Activated CD8-positive, alpha-beta memory T cell treated with anti-CD3 and anti-CD28 coated beads for 36 hours (primary cell): ENCODE measurements around the gene GZMB. TPM values are rescaled to one million over a fixed set of nuclear protein-coding genes. Genes with fewer than 3 reads are reported as not detected.
"Not testable (repeated sequence)": the region's sequence is repeated elsewhere in the genome, so short reads cannot be mapped to it uniquely, and the experiment has no call there.

Experiments
- CTCF ChIA-PET: fragments of 350-600 bp; sonication (Branson Sonifier 250); formaldehyde crosslinking; loops from one replicate; lab custom pipeline; 2021; ENCODE audit warnings: antibody characterized with exemption; lab: Charles Lee
- POLR2A ChIA-PET: fragments of 350-600 bp; sonication (Branson Sonifier 250); formaldehyde crosslinking; loops from one replicate; lab custom pipeline; 2021; ENCODE audit warnings: antibody characterized with exemption; lab: Charles Lee
- total RNA-seq, 2 experiments: library from RNA; stranded (reverse); gene quantifications; one replicate each; pipeline ENCODE4 v1.2.3, GENCODE V29; 2021

GZMB gene
- total RNA-seq: 1,000 to 10,000 TPM; 6,616 to 6,714 TPM

GRCh38 chr14:24634158-24634557 lies at the start of gene GZMB:
GZMB (minus strand) TSS chr14:24634190; CDS start chr14:24634160, 30 bp downstream.
- POLR2A ChIA-PET: interaction anchor here (0.8 to 3.6 kb wide), 14 partner anchors 22 to 59 kb away, joined by 3 to 46 read pairs (median 4); no protein-coding TSS in a partner anchor
- CTCF ChIA-PET: interaction anchor here (0.8 to 3.5 kb wide), 11 partner anchors 25 to 77 kb away, joined by 3 to 35 read pairs (median 6); partner anchors contain the start of gene GZMH

- CTCF ChIA-PET: interaction anchor here (0.9 to 2.6 kb wide), 5 partner anchors 9 to 250 kb away, joined by 3 to 13 read pairs (median 5); partner anchors contain the start of gene GZMB
- POLR2A ChIA-PET: interaction anchor here (0.7 kb wide), 1 partner anchor 47 kb away, joined by 3 read pairs; the partner anchor contains the start of gene GZMB
Observed at GRCh38 chr14:24681056-24681455, 47.1 kb upstream of the GZMB start.

GRCh38 chr14:24680516-24680915 lies 46.5 kb upstream of the GZMB start:
- ChIA-PET POLR2A (interaction anchor here (0.6 kb wide), 1 partner anchor 249 kb away, joined by 3 read pairs; no protein-coding TSS in a partner anchor), CTCF (interaction anchor here (0.9 to 2.6 kb wide), 5 partner anchors 9 to 249 kb away, joined by 3 to 13 read pairs (median 5); partner anchors contain the start of genes GZMB and GZMH)

- ChIA-PET CTCF (interaction anchor here (0.6 to 2.6 kb wide), 9 partner anchors 10 to 70 kb away, joined by 3 to 13 read pairs (median 4); partner anchors contain the start of genes GZMB and GZMH), POLR2A (interaction anchor here (1.5 kb wide), 1 partner anchor 45 kb away, joined by 4 read pairs; the partner anchor contains the start of gene GZMB)
Observed at GRCh38 chr14:24679248-24679961, 45.4 kb upstream of the GZMB start.

GRCh38 chr14:24678801-24679247 lies 44.8 kb upstream of the GZMB start:
- POLR2A ChIA-PET: interaction anchor here (1.5 kb wide), 1 partner anchor 45 kb away, joined by 4 read pairs; the partner anchor contains the start of gene GZMB
- CTCF ChIA-PET: interaction anchor here (0.9 to 2.2 kb wide), 5 partner anchors 17 to 64 kb away, joined by 3 to 12 read pairs (median 4); partner anchors contain the start of gene GZMB

GRCh38 chr14:24677956-24678355 lies 44.0 kb upstream of the GZMB start:
- ChIA-PET CTCF (interaction anchor here (2.2 kb wide), 1 partner anchor 44 kb away, joined by 12 read pairs; the partner anchor contains the start of gene GZMB), POLR2A (interaction anchor here (1.5 kb wide), 1 partner anchor 44 kb away, joined by 4 read pairs; the partner anchor contains the start of gene GZMB)

- ChIA-PET POLR2A (interaction anchor here (0.6 to 3.1 kb wide), 11 partner anchors 9 to 244 kb away, joined by 3 to 46 read pairs (median 6); partner anchors contain the start of genes CBLN3, GZMB, GZMH and KHNYN), CTCF (interaction anchor here (0.9 to 3.1 kb wide), 11 partner anchors 8 to 193 kb away, joined by 3 to 35 read pairs (median 5); partner anchors contain the start of gene GZMB)
Observed at GRCh38 chr14:24674204-24674970, 40.4 kb upstream of the GZMB start.

- CTCF ChIA-PET: interaction anchor here (0.8 to 3.1 kb wide), 13 partner anchors 8 to 193 kb away, joined by 3 to 35 read pairs (median 5); partner anchors contain the start of genes GZMB and GZMH
- POLR2A ChIA-PET: interaction anchor here (0.6 to 3.1 kb wide), 12 partner anchors 8 to 393 kb away, joined by 3 to 46 read pairs (median 6); partner anchors contain the start of genes CBLN3, GZMB, GZMH and KHNYN
Observed at GRCh38 chr14:24673534-24674203, 39.7 kb upstream of the GZMB start.

GRCh38 chr14:24673059-24673458 lies 39.1 kb upstream of the GZMB start:
- ChIA-PET POLR2A (interaction anchor here (0.6 to 3.1 kb wide), 6 partner anchors 20 to 392 kb away, joined by 4 to 46 read pairs (median 13); partner anchors contain the start of genes GZMB and SDR39U1), CTCF (interaction anchor here (0.8 to 3.1 kb wide), 9 partner anchors 11 to 68 kb away, joined by 3 to 35 read pairs (median 5); partner anchors contain the start of genes GZMB and GZMH)

- POLR2A ChIA-PET: no interaction called here
- CTCF ChIA-PET: interaction anchor here (3.9 kb wide), 1 partner anchor 37 kb away, joined by 16 read pairs; the partner anchor contains the start of gene GZMB
Observed at GRCh38 chr14:24670594-24670993, 36.6 kb upstream of the GZMB start.

- POLR2A ChIA-PET: interaction anchor here (0.8 kb wide), 1 partner anchor 36 kb away, joined by 3 read pairs; the partner anchor contains the start of gene GZMB
- CTCF ChIA-PET: interaction anchor here (3.9 kb wide), 1 partner anchor 36 kb away, joined by 16 read pairs; the partner anchor contains the start of gene GZMB
Observed at GRCh38 chr14:24669651-24670050, 35.7 kb upstream of the GZMB start.

GRCh38 chr14:24665440-24665991 lies 31.5 kb upstream of the GZMB start:
- CTCF ChIA-PET: interaction anchor here (0.7 to 1.2 kb wide), 5 partner anchors 8 to 60 kb away, joined by 3 to 4 read pairs (median 3); partner anchors contain the start of gene GZMB
- POLR2A ChIA-PET: interaction anchor here (1.1 to 2.0 kb wide), 4 partner anchors 9 to 35 kb away, joined by 4 to 13 read pairs (median 8); partner anchors contain the start of gene GZMB

GRCh38 chr14:24664366-24664765 lies 30.4 kb upstream of the GZMB start:
- POLR2A ChIA-PET: interaction anchor here (1.5 kb wide), 1 partner anchor 30 kb away, joined by 4 read pairs; the partner anchor contains the start of gene GZMB

GRCh38 chr14:24662753-24663152 lies 28.8 kb upstream of the GZMB start:
- POLR2A ChIA-PET: interaction anchor here (1.5 kb wide), 1 partner anchor 29 kb away, joined by 4 read pairs; the partner anchor contains the start of gene GZMB
- CTCF ChIA-PET: interaction anchor here (0.8 to 1.8 kb wide), 2 partner anchors 11 to 30 kb away, joined by 3 to 7 read pairs; no protein-coding TSS in a partner anchor

More at GRCh38 chr14:24664366-24664765, 30.4 kb upstream of the GZMB start:
- CTCF ChIA-PET: interaction anchor here (1.0 kb wide), 1 partner anchor 27 kb away, joined by 4 read pairs; no protein-coding TSS in a partner anchor

- ChIA-PET CTCF (interaction anchor here (0.6 to 1.4 kb wide), 2 partner anchors 14 to 54 kb away, joined by 3 to 4 read pairs; no protein-coding TSS in a partner anchor), POLR2A (interaction anchor here (0.6 to 1.6 kb wide), 2 partner anchors 14 to 33 kb away, joined by 5 to 6 read pairs; no protein-coding TSS in a partner anchor)
Observed at GRCh38 chr14:24659916-24660570, 26.1 kb upstream of the GZMB start.

- CTCF ChIA-PET, POLR2A ChIA-PET: not testable (repeated sequence)
Observed at GRCh38 chr14:24648361-24648760, 14.4 kb upstream of the GZMB start.
